SIG-M5 treated with dmso at 0.1 percent for 504 hours (cell line): ENCODE measurements around the gene ZNF14.
"Not testable (repeated sequence)": the region's sequence is repeated elsewhere in the genome, so short reads cannot be mapped to it uniquely, and the experiment has no call there.

ENCODE experiments used
- DNase-seq: peaks from one replicate; lab custom pipeline; 2025; ENCODE audit not compliant: unreplicated experiment; lab: John Stamatoyannopoulos, UW

Gene ZNF14

DNA sequence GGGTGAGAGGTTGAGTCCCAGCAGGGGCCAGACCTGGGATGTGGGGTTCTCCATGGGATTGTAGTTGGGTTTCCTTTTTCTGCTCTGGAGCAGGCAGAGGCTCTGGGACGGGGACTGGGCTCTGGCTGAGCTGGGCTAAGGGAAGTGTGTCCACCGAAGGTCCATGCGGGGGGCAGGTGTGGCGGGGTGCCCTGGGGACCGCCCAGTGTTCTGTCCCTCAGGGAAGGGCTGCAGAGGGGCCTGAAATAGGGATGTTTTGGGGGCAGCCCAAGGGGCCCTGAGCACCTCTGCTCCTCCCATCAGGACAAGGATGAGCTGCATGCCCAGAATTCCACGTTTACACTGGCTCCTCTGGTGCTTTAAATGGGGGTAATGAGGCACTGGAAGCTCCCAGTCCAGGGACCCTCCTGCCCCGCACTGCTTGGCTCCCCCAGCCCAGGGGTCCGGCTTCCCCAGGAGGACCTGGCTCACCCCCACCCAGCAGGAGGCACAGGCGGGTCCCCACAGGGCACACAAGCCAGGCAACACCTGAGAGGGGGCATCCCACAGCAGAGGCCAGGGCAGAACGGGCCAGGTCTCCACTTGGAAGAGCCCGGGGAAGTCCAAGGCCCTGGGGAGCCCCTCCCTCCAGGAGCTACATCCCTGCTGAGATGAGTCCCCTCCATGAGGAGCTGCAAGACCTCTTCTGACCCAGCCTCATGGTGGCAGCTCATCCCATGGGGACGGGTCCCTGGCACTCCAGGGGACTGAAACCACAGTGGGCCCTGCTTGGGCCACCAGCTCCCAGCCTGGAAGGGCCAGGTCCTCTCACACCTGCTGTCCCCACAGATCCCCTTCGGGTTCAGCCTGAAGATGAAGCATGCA is 14.7 kb upstream of the ZNF14 start:
- DNase-seq: no peak

- DNase-seq: no peak
These were observed 13.6 kb upstream of the ZNF14 start for GRCh38 chr19:19746286-19747213.

DNA sequence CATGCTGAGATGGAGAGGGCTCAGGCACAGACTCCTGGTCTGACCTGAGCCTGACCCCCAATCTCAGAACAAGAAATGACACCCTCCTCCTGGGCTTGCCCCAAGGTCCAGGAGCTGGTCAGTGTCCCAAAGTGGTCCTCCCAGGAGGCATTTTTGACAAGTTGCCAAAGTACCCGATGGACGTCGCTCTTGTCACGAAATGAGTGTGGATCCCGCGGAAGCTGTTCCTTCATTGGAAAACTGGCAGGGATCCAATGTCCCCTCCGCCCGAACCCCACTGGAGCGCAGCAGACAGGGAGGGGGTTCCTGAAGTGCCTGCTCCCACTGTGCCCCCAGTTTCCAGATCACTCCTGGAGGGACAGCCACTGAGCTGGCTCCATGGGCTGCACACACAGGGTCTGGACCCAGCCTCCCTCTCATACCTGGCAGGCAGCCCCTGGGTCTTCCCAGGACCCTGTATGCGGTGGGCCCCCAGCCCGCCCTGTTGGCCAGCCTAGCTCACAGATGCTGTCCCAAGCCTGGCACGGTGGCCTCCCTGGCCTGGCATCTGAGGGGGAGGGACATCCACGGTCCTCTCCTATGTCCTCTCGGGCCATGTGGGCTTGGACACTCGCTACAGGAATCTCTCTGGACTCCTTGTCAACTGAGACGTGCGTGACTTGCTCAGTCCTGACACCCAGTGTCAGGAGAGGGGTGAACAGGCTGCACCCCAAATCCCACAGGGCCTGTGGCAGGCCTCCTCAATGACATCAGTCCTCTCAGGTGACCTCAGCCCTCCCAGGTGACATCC is 12.8 kb upstream of the ZNF14 start:
- DNase-seq: no peak

DNA sequence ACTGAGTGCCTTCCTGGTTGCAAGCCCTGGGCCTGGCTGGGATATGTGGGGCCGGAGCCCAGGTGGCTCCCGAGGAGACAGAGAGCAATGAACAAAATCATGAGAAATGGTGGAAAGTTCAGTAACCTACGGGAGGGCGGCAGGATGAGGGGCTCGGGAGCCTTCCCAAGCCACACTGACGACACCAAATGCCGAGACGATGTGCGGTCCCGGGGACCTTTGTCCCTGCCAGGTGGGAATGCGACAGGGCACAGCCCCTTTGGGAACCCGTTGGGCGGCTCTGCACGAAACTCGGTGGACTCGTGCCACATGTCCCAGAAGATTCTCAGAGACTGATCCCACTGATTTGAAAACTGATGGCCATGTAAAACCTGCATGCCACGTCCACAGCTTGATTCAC is 11.7 kb upstream of the ZNF14 start:
- no peak for DNase-seq

DNA sequence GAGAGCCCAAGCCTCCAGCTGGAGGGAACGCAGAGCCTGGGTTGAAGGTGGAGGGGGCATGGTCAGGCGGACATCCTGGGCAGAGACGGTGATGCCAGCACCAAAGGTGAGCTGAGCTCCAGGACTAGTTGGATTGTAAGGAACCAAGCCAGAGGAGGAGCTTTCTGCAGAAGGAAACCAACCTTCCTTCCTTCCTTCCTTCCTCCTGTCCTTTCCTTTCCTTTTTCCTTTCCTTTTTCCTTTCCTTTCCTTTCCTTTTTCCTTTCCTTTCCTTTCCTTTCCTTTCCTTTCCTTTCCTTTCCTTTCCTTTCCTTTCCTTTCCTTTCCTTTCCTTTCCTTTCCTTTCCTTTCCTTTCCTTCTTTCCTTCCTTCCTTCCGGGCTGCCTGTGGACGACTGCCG is 11.0 kb upstream of the ZNF14 start:
- not testable (repeated sequence) for DNase-seq

GRCh38 chr19:19743176-19743575 is 10.3 kb upstream of the ZNF14 start:
- DNase-seq: no peak

DNA sequence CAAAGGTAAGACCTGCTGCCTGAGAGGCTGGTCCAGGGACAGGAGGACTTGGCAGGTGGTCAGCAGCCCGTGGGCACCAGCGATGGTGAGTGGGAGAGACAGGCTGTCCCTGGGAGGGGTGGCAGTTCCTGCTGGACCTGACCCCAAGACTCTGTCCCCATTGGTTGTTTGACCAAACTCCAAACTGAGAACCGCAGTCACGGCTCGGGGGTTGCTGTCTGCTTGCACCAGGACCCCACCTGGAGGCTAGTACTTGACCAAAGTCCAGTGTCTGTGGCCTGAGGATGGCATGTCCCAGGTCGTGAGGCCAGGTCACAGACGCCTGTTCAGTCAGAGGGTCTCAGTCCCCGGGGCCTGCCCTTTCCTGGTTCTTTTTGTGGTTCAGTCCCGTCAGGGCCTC is 9.9 kb upstream of the ZNF14 start:
- DNase-seq: no peak

DNA sequence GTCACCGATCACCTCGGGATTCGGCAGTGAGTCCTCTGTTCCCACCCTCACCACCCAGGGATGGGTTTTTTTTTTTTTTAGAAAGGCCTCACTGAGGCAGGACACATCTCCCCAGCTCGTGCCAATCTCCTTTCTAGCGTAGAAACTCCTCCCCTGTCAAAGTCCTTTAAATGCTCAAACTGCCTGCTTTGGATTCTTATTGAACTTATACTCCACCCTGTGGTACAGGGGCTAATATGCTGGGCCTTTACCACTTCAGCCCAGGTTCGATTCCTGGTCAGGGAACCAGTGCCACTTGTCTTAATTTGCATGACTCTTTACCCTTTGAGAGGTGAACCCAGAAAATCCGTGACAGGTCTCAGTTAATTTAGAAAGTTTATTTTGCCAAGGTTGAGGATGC is 8.3 kb upstream of the ZNF14 start:
- no peak for DNase-seq

GRCh38 chr19:19740755-19741154 is 7.8 kb upstream of the ZNF14 start:
- DNase-seq: no peak

DNA sequence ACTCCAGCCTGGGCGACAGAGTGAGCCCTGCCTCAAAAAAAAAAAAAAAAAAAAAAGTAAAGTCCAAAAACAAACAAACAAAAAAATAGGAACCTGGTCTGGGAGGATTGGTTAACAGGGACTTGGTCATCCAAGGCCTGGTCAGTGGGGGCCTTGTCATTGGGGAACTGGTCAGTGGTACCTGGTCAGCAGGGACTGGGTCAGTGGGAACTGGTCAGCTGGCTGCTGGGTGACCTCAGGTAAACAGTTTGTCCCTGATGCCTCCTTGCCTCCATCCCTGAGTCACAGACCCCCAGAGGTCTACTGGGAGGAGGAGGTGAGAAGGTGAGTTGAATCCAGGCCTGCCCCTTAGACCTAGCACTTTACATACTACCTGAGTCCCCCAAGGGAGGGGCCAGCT is 5.7 kb upstream of the ZNF14 start:
- no peak for DNase-seq

GRCh38 chr19:19737559-19738332 is 4.8 kb upstream of the ZNF14 start:
- no peak for DNase-seq

GRCh38 chr19:19721896-19722295 is 11.0 kb downstream of the ZNF14 start:
- DNase-seq: no peak

DNA sequence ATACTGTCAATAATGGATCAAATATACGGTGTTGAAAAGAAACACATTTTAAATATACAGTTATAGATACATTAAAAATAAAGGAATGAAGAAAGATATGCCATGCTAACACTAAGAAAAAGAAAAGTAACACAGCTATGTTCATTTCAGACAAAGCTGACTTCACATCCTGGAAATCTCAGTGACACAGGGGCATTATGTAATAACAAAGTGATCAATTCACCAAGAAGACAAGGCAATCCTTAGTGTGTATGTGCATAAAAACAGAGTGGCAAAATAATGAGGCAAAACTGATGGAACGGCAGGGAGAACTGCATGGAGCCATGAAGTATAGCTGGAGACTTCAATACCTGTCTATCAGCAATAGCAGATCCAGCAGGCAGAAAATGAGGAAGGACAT is 13.1 kb downstream of the ZNF14 start:
- DNase-seq: no peak

GRCh38 chr19:19711934-19712828 is 20.7 kb downstream of the ZNF14 start:
- DNase-seq: no peak

- DNase-seq: no peak
These were observed 21.5 kb downstream of the ZNF14 start for GRCh38 chr19:19711306-19711933.

DNA sequence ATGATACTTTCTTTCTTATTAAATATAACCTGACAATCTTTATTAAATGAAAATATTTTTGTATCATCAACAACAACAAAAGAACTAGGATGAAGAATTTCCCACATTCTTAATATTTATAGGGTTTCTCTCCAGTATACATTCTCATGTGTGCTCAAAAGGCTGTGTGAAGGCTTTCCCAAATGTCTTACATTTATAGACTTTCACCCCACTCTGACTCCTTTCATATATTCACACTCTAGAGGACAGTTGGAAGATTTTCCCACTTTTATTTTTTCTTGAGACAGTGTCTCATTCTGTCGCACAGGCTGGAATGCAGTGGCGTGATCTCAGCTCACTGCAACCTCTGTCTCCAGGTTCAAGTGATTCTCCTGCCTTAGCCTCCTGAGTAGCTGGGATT is 22.4 kb downstream of the ZNF14 start:
- DNase-seq: no peak

GRCh38 chr19:19704836-19705235 is 28.1 kb downstream of the ZNF14 start:
- no peak for DNase-seq

DNA sequence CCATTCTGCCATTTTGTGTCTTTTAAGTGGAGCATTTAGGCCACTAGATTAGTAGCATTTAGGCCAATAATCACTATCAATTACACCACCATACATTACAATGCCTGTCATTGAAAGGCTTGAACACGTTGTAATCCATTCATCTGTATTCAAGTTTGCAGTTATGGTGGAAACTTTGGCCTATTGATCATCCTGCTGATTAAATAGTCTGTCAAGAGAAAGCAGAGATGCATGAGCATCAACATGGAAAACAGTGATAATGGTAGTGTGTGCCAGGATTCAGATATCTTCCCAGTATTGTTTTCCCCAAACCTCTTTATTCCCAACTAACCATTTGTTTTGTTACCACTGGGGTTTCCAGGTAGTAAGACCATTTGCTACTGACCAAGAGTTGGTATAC is 32.4 kb downstream of the ZNF14 start:
- DNase-seq: not testable (repeated sequence)

GRCh38 chr19:19697589-19697988 is 35.3 kb downstream of the ZNF14 start:
- no peak for DNase-seq
